Lower leg skin (tissue), 4 donors: ENCODE results near the gene KLHDC8A. TPM values are rescaled to one million over a fixed set of nuclear protein-coding genes. Genes with fewer than 3 reads are reported as not detected.

Experiments used
- DNase-seq, 2 donors: peaks; one replicate each; pipeline ENCODE4 v3.0.0-alpha.2; 2019; ENCODE audit warnings: low spot score in 2 of 2
- H3K4me3 ChIP-seq: fragments of 200-600 bp; sonication (generic); 2 replicates; pipeline ENCODE4 v1.5.1; 2017; ENCODE audit warnings: mild to moderate bottlenecking, low read depth; ENCODE audit not compliant: poor library complexity, severe bottlenecking
- CTCF ChIP-seq, 3 donors: fragments of 450-650 bp; IDR thresholded peaks; one replicate each; pipeline ENCODE4 v1.5.1; 2016; ENCODE audit warnings: antibody characterized with exemption in 3 of 3, mild to moderate bottlenecking in 3 of 3, moderate library complexity in 2 of 3
- POLR2A ChIP-seq, 2 donors: fragments of 450-650 bp; IDR thresholded peaks; one replicate each; pipeline ENCODE4 v1.6.1; 2016 to 2017; ENCODE audit warnings: antibody characterized with exemption in 2 of 2, mild to moderate bottlenecking in 1 of 2, moderate library complexity in 1 of 2
- WGBS, 2 donors: methylation state at CpG; one replicate each; pipeline ENCODE4 v1.1.5; 2018; 5-methylcytosine and 5-hydroxymethylcytosine counted together
- intact Hi-C: fragments of 100-400 bp; cut with DNase I; formaldehyde crosslinking; loops from one replicate; pipeline ENCODE4 v1.15.0; 2023; ENCODE audit warnings: low total_unique reads
- total RNA-seq, 4 donors: library from RNA; depleted of rRNA; stranded (reverse); fragments of >200 nt; gene quantifications; one replicate each; pipeline ENCODE4 v1.1.0, GENCODE V29; 2016

Gene KLHDC8A
- total RNA-seq, 4 donors from 2014 or later, result 0.30 TPM; not detected in 3

- TF ChIP-seq CTCF (IDR thresholded peaks at IDR 0.05) (no peak), POLR2A (IDR thresholded peaks at IDR 0.05) (no peak)
Measured at GRCh38 chr1:205332015-205332791, 24.5 kb downstream of the KLHDC8A start.

DNA sequence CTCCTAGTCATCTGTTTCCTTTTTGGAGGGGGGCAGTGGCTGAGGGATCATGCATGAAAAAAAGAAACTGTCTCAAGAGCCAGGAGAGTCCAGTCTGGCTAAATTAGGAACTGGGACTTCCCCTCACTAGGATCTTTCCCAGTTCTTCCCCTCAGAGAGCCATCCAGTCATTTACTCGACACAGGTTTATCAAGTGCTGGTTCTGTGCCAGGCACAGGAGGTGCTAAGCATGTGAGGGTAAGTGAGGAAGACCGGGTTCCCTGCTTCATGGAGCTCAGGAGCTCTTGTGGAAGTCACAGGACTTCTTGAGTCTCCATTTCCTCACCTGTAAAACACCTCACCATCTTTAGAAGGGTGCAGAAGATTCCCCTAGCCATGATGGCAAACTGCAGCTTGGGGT lies 26.6 kb downstream of the KLHDC8A start:
- 45 to 55% methylated on average over 2 of the region's 2 CpGs for WGBS, 2 donors
- no peak for DNase-seq
- intact Hi-C loops, result loop anchor here (10.0 kb wide), 1 partner anchor 155 kb away; no protein-coding TSS in a partner anchor
- H3K4me3 ChIP-seq, result no peak overlapping the region
- TF ChIP-seq POLR2A (IDR thresholded peaks at IDR 0.05) (no peak), CTCF (IDR thresholded peaks at IDR 0.05) (no peak)

More at GRCh38 chr1:205332015-205332791, 24.5 kb downstream of the KLHDC8A start:
- H3K4me3 ChIP-seq, result no peak overlapping the region
- no peak for DNase-seq
- intact Hi-C loops, result loop anchor here (10.0 kb wide), 1 partner anchor 153 kb away; no protein-coding TSS in a partner anchor
- WGBS, 2 donors, result 90 to 91% methylated on average over 11 of the region's 11 CpGs

GRCh38 chr1:205329719-205330118 lies 27.0 kb downstream of the KLHDC8A start:
- DNase-seq, result no peak
- TF ChIP-seq CTCF (IDR thresholded peaks at IDR 0.05) (no peak), POLR2A (IDR thresholded peaks at IDR 0.05) (no peak)
- no peak overlapping the region for H3K4me3 ChIP-seq
- intact Hi-C loops, result loop anchor here (10.0 kb wide), 1 partner anchor 155 kb away; no protein-coding TSS in a partner anchor
- whole genome bisulfite sequencing, 2 donors, result 76 to 90% methylated on average over 5 of the region's 5 CpGs

GRCh38 chr1:205328476-205328875 lies 28.2 kb downstream of the KLHDC8A start:
- H3K4me3 ChIP-seq, result no peak overlapping the region
- intact Hi-C loops, result no loop called here
- no peak for DNase-seq
- TF ChIP-seq POLR2A (IDR thresholded peaks at IDR 0.05) (no peak), CTCF (IDR thresholded peaks at IDR 0.05) (no peak)
- 71 to 77% methylated on average over 4 of the region's 4 CpGs for WGBS, 2 donors

DNA sequence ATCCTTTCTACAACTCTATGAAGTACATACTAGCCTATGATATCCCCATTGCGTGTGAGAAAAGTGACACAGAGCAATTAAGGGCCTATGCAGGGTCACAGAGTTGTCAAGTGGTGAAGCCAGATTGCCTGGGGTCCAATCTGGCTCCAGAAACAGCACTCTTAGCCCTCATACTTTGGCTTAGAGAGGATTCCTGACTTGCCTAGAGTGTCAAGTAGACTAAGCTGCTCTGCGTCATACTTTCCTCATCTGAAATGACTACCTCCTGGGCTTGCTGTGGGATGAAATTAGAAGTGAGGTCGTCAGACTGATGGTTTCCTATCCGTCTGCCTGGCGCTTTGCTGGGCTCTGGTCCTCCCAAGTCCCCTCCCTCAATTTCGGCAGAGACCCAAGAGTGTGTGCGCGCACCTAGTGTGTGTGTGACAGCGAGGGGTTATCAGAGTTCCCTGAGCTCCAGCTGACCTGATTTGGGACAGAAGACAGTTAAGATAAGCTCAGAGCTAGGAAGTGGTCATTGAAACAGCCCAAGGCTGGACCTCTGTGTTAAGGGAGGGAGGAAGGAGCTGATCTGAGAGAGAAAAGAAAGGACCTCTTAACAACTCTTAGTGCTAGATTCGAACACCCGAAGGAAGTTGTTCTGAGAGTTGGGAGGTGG lies 29.8 kb downstream of the KLHDC8A start:
- intact Hi-C loops, result no loop called here
- TF ChIP-seq CTCF (IDR thresholded peaks at IDR 0.05), result no peak
- no peak for TF ChIP-seq POLR2A (IDR thresholded peaks at IDR 0.05)
- no peak overlapping the region for H3K4me3 ChIP-seq
- DNase-seq, result no peak
- WGBS, 2 donors, result 82 to 86% methylated on average over 11 of the region's 11 CpGs
